Pancreas (tissue), 10 donors: Measurements from ENCODE around the gene PLA2G2E. TPM values are rescaled to one million over a fixed set of nuclear protein-coding genes. Genes with fewer than 3 reads are reported as not detected.

Source experiments
- ATAC-seq, 4 donors: fragments of 200-7000 bp; cut with Tn5 transposase; one replicate each; pipeline versions ENCODE4 v1.8.0 to v1.9.1; 2020; ENCODE audit warnings: mild to moderate bottlenecking in 4 of 4, moderate library complexity in 4 of 4
- DNase-seq, 6 donors: peaks; one replicate each; pipeline ENCODE4 v3.0.0-alpha.2; 2020
- FAIRE-seq: peaks from 2 replicates; lab custom pipeline; 2012; peaks lifted over from hg19 to GRCh38; lab: Jason Lieb, UNC
- H3K27ac ChIP-seq, 4 donors: fragments of 200-600 bp; sonication (generic); 1 replicate in 3 of 4; 2 replicates in 1 of 4; pipeline versions ENCODE4 v1.5.0 to v1.8.0; 2020
- H3K27me3 ChIP-seq, 4 donors: fragments of 200-600 bp; one replicate each; pipeline ENCODE4 v1.8.0; 2021
- H3K36me3 ChIP-seq, 3 donors: fragments of 200-600 bp; sonication (generic) in 1 of 3; one replicate each; pipeline versions ENCODE4 v1.5.0 to v1.8.0; 2020 to 2021
- H3K4me1 ChIP-seq, 3 donors: fragments of 200-600 bp; one replicate each; pipeline ENCODE4 v1.8.0; 2021
- H3K4me3 ChIP-seq, 4 donors: fragments of 200-600 bp; sonication (generic) in 2 of 4; one replicate each; pipeline versions ENCODE4 v1.5.0 to v1.8.0; 2020 to 2021
- H3K9me3 ChIP-seq, 4 donors: fragments of 200-600 bp; one replicate each; pipeline ENCODE4 v1.8.0; 2021
- WGBS, 2 donors: extraction: QIAGEN DNeasy Blood & Tissue Kit; methylation state at CpG; one replicate each; pipeline ENCODE4 v1.1.7; 2013; 5-methylcytosine and 5-hydroxymethylcytosine counted together
- intact Hi-C, 3 donors: fragments of 100-400 bp; cut with DNase I; formaldehyde crosslinking; loops; one replicate each; pipeline versions ENCODE4 v1.11.1 to v1.14.2; 2022
- polyA plus RNA-seq, 2 donors: library from polyadenylated mRNA; stranded (reverse); fragments of 200-250 nt; gene quantifications; one replicate each; pipeline ENCODE4 v1.2.3, GENCODE V29; 2013
- total RNA-seq, 6 donors: library from RNA; stranded (reverse); fragmentation: NEBNext Ultra II Directional in 4 of 6; extraction: Animal tissue kit (Norgen Biotek cat#: 25700) in 4 of 6; gene quantifications; one replicate each; pipeline versions ENCODE4 v1.2.1 to v1.2.4, GENCODE V29; 2021 to 2023
- TF ChIP-seq, protein P1 (sequence below), 4 donors: fragments of 200-600 bp; sonication (generic) in 3 of 4; IDR thresholded peaks; one replicate each; pipeline versions ENCODE4 v1.5.0 to v1.8.0; 2021; ENCODE audit warnings: antibody characterized with exemption in 4 of 4
- donor health status: healthy with polysubstance abuse.
- donor health status: DM: no; HTN: no; CAD: no; lungs with moderate emphysema.
- donor health status: DM: no; HTN: no; CAD: no.
- donor health status: control.
- donor health status: control.
- donor health status: Bipolar disorder and iron deficiency.
- donor health status: DM: yes; HTN: yes; CAD: no.
- donor health status: DM: no; HTN: no; CAD: no.
- donor health status: DM: no; HTN: no; CAD: no.
- donor health status: DM: yes; HTN: yes; CAD: no.

Gene PLA2G2E
- total and polyA plus RNA-seq, 8 donors = not detected

GRCh38 chr1:19892628-19893168 is 30.7 kb downstream of the PLA2G2E start:
- intact Hi-C loops = no loop called here
- no peak for FAIRE-seq
- no peak for DNase-seq
- H3K4me1 ChIP-seq = peaks cover 0 to 20% (median 18%) of the 10 kb centered on the region in 3 donors
- H3K27me3 ChIP-seq = no peaks in the 10 kb centered on the region
- WGBS, 2 donors = 89 to 92% methylated on average over 6 of the region's 6 CpGs
- ATAC-seq = no peak
- peaks cover 0 to 7% (median 0%) of the 10 kb centered on the region in 3 donors for H3K36me3 ChIP-seq
- H3K4me3 ChIP-seq = no peak overlapping the region
- H3K9me3 ChIP-seq = no peaks in the 10 kb centered on the region
- H3K27ac ChIP-seq = no peak overlapping the region
- TF ChIP-seq, protein P1, sequence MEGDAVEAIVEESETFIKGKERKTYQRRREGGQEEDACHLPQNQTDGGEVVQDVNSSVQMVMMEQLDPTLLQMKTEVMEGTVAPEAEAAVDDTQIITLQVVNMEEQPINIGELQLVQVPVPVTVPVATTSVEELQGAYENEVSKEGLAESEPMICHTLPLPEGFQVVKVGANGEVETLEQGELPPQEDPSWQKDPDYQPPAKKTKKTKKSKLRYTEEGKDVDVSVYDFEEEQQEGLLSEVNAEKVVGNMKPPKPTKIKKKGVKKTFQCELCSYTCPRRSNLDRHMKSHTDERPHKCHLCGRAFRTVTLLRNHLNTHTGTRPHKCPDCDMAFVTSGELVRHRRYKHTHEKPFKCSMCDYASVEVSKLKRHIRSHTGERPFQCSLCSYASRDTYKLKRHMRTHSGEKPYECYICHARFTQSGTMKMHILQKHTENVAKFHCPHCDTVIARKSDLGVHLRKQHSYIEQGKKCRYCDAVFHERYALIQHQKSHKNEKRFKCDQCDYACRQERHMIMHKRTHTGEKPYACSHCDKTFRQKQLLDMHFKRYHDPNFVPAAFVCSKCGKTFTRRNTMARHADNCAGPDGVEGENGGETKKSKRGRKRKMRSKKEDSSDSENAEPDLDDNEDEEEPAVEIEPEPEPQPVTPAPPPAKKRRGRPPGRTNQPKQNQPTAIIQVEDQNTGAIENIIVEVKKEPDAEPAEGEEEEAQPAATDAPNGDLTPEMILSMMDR (IDR thresholded peaks at IDR 0.05) = no peak

- no peak overlapping the region for H3K27ac ChIP-seq
- TF ChIP-seq, protein P1 (IDR thresholded peaks at IDR 0.05) = no peak
- intact Hi-C loops = no loop called here
- peaks cover 0 to 7% (median 0%) of the 10 kb centered on the region in 3 donors for H3K36me3 ChIP-seq
- no peaks in the 10 kb centered on the region for H3K27me3 ChIP-seq
- H3K9me3 ChIP-seq = no peaks in the 10 kb centered on the region
- WGBS, 2 donors = 95% methylated on average over 3 of the region's 3 CpGs
- DNase-seq (no peak), ATAC-seq (no peak), FAIRE-seq (no peak)
- H3K4me1 ChIP-seq = peaks cover 0 to 20% (median 18%) of the 10 kb centered on the region in 3 donors
- H3K4me3 ChIP-seq = no peak overlapping the region
Observed at GRCh38 chr1:19892129-19892528, 31.3 kb downstream of the PLA2G2E start.

DNA sequence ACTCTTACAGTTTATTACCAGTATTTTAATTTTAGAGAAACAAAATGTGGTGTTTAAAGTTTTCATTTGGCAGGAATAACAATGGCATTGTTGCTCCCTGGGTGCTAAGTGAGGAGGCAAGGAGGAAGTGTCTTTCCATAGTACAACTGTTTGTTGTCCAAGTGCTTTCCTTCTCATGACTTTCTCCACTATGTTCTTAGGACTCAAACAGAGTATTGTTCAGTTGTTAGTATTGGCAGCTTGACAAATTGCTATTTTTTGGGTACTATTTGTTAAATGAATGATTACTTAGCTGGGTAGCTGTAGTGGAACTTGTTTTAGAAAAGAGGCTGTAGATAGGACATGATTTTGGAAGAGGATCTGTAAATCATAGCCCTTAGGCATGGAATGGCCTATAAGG is 33.8 kb downstream of the PLA2G2E start:
- DNase-seq = no peak
- TF ChIP-seq, protein P1 (IDR thresholded peaks at IDR 0.05) = no peak
- no peak for FAIRE-seq
- Histone ChIP-seq H3K27me3 (no peaks in the 10 kb centered on the region), H3K4me1 (peaks cover 0 to 20% (median 20%) of the 10 kb centered on the region in 3 donors), H3K27ac (no peak overlapping the region), H3K36me3 (no peaks in the 10 kb centered on the region), H3K9me3 (no peaks in the 10 kb centered on the region), H3K4me3 (no peak overlapping the region)
- intact Hi-C loops = no loop called here
- no peak for ATAC-seq

DNA sequence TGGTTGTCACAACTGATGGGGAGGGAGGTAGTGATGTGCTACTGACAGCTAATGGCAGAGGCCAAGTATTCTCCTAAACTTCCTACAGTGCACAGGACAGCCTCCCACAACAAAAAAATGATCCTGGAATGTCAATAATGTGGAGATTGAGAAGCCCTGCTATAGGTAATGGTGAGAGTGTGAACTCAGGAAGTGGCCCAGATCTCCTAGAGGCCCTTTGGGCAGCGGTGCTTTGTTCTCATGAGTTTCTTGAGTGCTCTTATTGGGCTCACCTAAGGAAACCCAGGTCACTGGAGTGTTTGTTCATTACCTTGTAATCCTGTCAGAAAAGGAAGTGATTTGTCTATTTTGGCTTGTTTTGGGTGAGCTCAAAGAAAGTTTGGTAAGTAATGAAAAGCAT is 35.3 kb downstream of the PLA2G2E start:
- H3K4me1 ChIP-seq = peaks cover 9 to 29% (median 20%) of the 10 kb centered on the region in 3 donors
- H3K27ac ChIP-seq = no peak overlapping the region
- no peaks in the 10 kb centered on the region for H3K36me3 ChIP-seq
- FAIRE-seq (no peak), ATAC-seq (no peak), DNase-seq (no peak)
- 94 to 95% methylated on average over 1 of the region's 1 CpG for WGBS, 2 donors
- H3K9me3 ChIP-seq = no peaks in the 10 kb centered on the region
- H3K4me3 ChIP-seq = no peak overlapping the region
- intact Hi-C loops = no loop called here
- TF ChIP-seq, protein P1 (IDR thresholded peaks at IDR 0.05) = no peak
- H3K27me3 ChIP-seq = no peaks in the 10 kb centered on the region

DNA sequence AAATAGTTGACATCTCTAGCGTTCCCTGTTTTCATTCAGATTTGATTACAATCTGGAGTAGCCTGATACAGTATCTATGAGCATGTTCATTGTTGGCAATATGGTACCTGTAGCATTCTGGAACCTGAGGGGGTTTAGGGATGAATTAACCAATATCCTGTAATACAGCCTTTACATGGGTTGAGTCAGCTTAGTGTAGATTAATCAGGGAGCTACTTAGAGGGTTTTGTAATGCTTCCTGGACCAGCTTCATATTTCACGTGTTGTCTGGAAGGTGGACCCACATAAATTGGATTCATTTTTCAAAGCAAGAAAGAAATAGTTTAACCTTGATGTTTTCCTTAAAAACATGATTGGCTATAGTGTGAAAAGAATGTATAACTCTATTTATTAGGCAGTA is 37.6 kb downstream of the PLA2G2E start:
- no peaks in the 10 kb centered on the region for H3K9me3 ChIP-seq
- H3K36me3 ChIP-seq = no peaks in the 10 kb centered on the region
- peaks cover 10 to 31% (median 20%) of the 10 kb centered on the region in 3 donors for H3K4me1 ChIP-seq
- 88 to 91% methylated on average over 2 of the region's 2 CpGs for WGBS, 2 donors
- TF ChIP-seq, protein P1 (IDR thresholded peaks at IDR 0.05) = no peak
- intact Hi-C loops = no loop called here
- no peak overlapping the region for H3K27ac ChIP-seq
- H3K4me3 ChIP-seq = no peak overlapping the region
- DNase-seq (no peak), ATAC-seq (no peak), FAIRE-seq (no peak)
- no peaks in the 10 kb centered on the region for H3K27me3 ChIP-seq
